Panc1 (cell line): Measurements from ENCODE around the gene EID3. TPM values are rescaled to one million over a fixed set of nuclear protein-coding genes. Genes with fewer than 3 reads are reported as not detected.

Source experiments
- ATAC-seq: fragments of 200-7000 bp; cut with Tn5 transposase; 2 replicates; pipeline ENCODE4 v1.9.1; 2020; ENCODE audit warnings: mild to moderate bottlenecking, moderate library complexity
- BruUV-seq: library from RNA; stranded (reverse); fragments of 400-500 nt; replicated peaks from 2 replicates; lab custom pipeline; 2021; lab: Mats Ljungman, UMichigan
- CTCF ChIA-PET: fragments of 300-600 bp; sonication (Branson Sonifier 250); formaldehyde crosslinking; loops from one replicate; lab custom pipeline; 2022; ENCODE audit warnings: antibody characterized with exemption; lab: Charles Lee
- POLR2A ChIA-PET: fragments of 300-600 bp; sonication (Branson Sonifier 250); formaldehyde crosslinking; loops from one replicate; lab custom pipeline; 2022; ENCODE audit warnings: antibody characterized with exemption; lab: Charles Lee
- DNase-seq: peaks from one replicate; pipeline ENCODE4 v3.0.0-alpha.2; 2010; ENCODE audit warnings: low read depth, low spot score
- H3K27ac ChIP-seq: 2 replicates; pipeline ENCODE4 v1.5.1; 2011; ENCODE audit warnings: mild to moderate bottlenecking, low read length, inconsistent platforms
- H3K27me3 ChIP-seq: fragments of 200-500 bp; sonication (Bioruptor generic); 2 replicates; pipeline ENCODE4 v1.6.0; 2014; ENCODE audit warnings: low read length, inconsistent platforms; ENCODE audit not compliant: control insufficient read depth, insufficient read depth
- H3K36me3 ChIP-seq: fragments of 200-500 bp; sonication (Bioruptor generic); 2 replicates; pipeline ENCODE4 v1.5.1; 2014; ENCODE audit warnings: inconsistent platforms, mild to moderate bottlenecking, low read length, moderate library complexity; ENCODE audit not compliant: control insufficient read depth, insufficient read depth
- H3K4me1 ChIP-seq: 2 replicates; pipeline ENCODE4 v1.5.1; 2011; ENCODE audit warnings: inconsistent platforms, mild to moderate bottlenecking, low read length, moderate library complexity; ENCODE audit not compliant: control insufficient read depth, insufficient read depth
- H3K4me3 ChIP-seq, 2 experiments: 2 replicates each; pipeline ENCODE4 v1.5.1; 2011 to 2012; ENCODE audit warnings: low read depth in 2 of 2, low read length in 2 of 2, mild to moderate bottlenecking in 2 of 2, inconsistent platforms in 1 of 2, moderate library complexity in 1 of 2
- H3K9me3 ChIP-seq: fragments of 200-500 bp; sonication (Bioruptor generic); 2 replicates; pipeline ENCODE4 v1.5.1; 2014; ENCODE audit warnings: low read depth, mild to moderate bottlenecking, inconsistent platforms, low read length, moderate library complexity; ENCODE audit not compliant: control insufficient read depth, insufficient read depth
- POLR2AphosphoS5 ChIP-seq: IDR thresholded peaks from 2 replicates; pipeline ENCODE4 v1.6.1; 2012; ENCODE audit warnings: mild to moderate bottlenecking, low read depth, low read length, moderate library complexity
- SIN3A ChIP-seq: IDR thresholded peaks from 2 replicates; pipeline ENCODE4 v1.6.1; 2012; ENCODE audit warnings: low read depth, mild to moderate bottlenecking, low read length, moderate library complexity, borderline replicate concordance; ENCODE audit not compliant: insufficient read depth
- TCF7L2 ChIP-seq: IDR thresholded peaks from 2 replicates; pipeline ENCODE4 v1.6.1; 2011; ENCODE audit warnings: mild to moderate bottlenecking, low read depth, low read length, inconsistent platforms
- in situ Hi-C: cut with HindIII; loops from 2 replicates; pipeline ENCODE4 v1.10.0; 2016; ENCODE audit warnings: low sequenced_read_pairs, low pct_unique_long_range_greater_than_20kb
- intact Hi-C: fragments of 100-400 bp; cut with micrococcal nuclease; formaldehyde crosslinking; loops from one replicate; pipeline ENCODE4 v1.10.0; 2022; ENCODE audit not compliant: unreplicated experiment
- total RNA-seq: library from RNA; stranded (reverse); gene quantifications from one replicate; pipeline ENCODE4 v1.2.1, GENCODE V29; 2021; ENCODE audit not compliant: unreplicated experiment
- TF ChIP-seq, protein P1 (sequence below), 2 experiments: IDR thresholded peaks; 2 replicates each; pipeline ENCODE4 v1.6.1; 2011 to 2012; ENCODE audit warnings: low read depth in 2 of 2, control low read depth in 1 of 2, low read length in 1 of 2, mild to moderate bottlenecking in 1 of 2, moderate library complexity in 1 of 2; ENCODE audit not compliant: insufficient read depth in 1 of 2
- TF ChIP-seq, protein P2 (sequence below): fragments of 450-650 bp; IDR thresholded peaks from 2 replicates; pipeline ENCODE4 v1.5.1; 2017; ENCODE audit warnings: mild to moderate bottlenecking

EID3 gene
- total RNA-seq, 1 experiment from 2014 or later: 18.5 TPM

- no peak overlapping the region for H3K27ac ChIP-seq
- intact Hi-C loops (no loop called here), in situ Hi-C loops (no loop called here)
- H3K9me3 ChIP-seq: no peaks in the 10 kb centered on the region
- BruUV-seq: TSS peak; percentile 55
- CTCF ChIA-PET: no interaction called here
- H3K4me1 ChIP-seq: peaks cover 19% of the 10 kb centered on the region; the same call in 1 of the 2 replicates
- H3K4me3 ChIP-seq: no peak overlapping the region
- TF ChIP-seq POLR2AphosphoS5 (no peak), TCF7L2 (no peak), SIN3A (no peak)
- TF ChIP-seq, protein P1, sequence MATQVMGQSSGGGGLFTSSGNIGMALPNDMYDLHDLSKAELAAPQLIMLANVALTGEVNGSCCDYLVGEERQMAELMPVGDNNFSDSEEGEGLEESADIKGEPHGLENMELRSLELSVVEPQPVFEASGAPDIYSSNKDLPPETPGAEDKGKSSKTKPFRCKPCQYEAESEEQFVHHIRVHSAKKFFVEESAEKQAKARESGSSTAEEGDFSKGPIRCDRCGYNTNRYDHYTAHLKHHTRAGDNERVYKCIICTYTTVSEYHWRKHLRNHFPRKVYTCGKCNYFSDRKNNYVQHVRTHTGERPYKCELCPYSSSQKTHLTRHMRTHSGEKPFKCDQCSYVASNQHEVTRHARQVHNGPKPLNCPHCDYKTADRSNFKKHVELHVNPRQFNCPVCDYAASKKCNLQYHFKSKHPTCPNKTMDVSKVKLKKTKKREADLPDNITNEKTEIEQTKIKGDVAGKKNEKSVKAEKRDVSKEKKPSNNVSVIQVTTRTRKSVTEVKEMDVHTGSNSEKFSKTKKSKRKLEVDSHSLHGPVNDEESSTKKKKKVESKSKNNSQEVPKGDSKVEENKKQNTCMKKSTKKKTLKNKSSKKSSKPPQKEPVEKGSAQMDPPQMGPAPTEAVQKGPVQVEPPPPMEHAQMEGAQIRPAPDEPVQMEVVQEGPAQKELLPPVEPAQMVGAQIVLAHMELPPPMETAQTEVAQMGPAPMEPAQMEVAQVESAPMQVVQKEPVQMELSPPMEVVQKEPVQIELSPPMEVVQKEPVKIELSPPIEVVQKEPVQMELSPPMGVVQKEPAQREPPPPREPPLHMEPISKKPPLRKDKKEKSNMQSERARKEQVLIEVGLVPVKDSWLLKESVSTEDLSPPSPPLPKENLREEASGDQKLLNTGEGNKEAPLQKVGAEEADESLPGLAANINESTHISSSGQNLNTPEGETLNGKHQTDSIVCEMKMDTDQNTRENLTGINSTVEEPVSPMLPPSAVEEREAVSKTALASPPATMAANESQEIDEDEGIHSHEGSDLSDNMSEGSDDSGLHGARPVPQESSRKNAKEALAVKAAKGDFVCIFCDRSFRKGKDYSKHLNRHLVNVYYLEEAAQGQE (IDR thresholded peaks at IDR 0.05; ENCODE audit: insufficient read depth in 1 of 2, low read depth in 2 of 2, low read length in 1 of 2): no peak
- TF ChIP-seq, protein P2, sequence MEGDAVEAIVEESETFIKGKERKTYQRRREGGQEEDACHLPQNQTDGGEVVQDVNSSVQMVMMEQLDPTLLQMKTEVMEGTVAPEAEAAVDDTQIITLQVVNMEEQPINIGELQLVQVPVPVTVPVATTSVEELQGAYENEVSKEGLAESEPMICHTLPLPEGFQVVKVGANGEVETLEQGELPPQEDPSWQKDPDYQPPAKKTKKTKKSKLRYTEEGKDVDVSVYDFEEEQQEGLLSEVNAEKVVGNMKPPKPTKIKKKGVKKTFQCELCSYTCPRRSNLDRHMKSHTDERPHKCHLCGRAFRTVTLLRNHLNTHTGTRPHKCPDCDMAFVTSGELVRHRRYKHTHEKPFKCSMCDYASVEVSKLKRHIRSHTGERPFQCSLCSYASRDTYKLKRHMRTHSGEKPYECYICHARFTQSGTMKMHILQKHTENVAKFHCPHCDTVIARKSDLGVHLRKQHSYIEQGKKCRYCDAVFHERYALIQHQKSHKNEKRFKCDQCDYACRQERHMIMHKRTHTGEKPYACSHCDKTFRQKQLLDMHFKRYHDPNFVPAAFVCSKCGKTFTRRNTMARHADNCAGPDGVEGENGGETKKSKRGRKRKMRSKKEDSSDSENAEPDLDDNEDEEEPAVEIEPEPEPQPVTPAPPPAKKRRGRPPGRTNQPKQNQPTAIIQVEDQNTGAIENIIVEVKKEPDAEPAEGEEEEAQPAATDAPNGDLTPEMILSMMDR: no peak
- no peaks in the 10 kb centered on the region for H3K27me3 ChIP-seq
- H3K36me3 ChIP-seq: peaks cover 48% of the 10 kb centered on the region
- ATAC-seq: no peak
- DNase-seq: no peak
- POLR2A ChIA-PET: no interaction called here
These were observed 45.5 kb downstream of the EID3 start for GRCh38 chr12:104348994-104349494.

GRCh38 chr12:104350211-104351056 is 46.9 kb downstream of the EID3 start:
- no TSS peak for BruUV-seq
- POLR2A ChIA-PET: no interaction called here
- H3K9me3 ChIP-seq: no peaks in the 10 kb centered on the region
- DNase-seq (no peak), ATAC-seq (no peak)
- intact Hi-C loops (no loop called here), in situ Hi-C loops (no loop called here)
- H3K27ac ChIP-seq: no peak overlapping the region
- CTCF ChIA-PET: no interaction called here
- TF ChIP-seq SIN3A (no peak), TCF7L2 (no peak), POLR2AphosphoS5 (peak; percentile 10; the same call in 1 of the 2 replicates)
- TF ChIP-seq, protein P1 (IDR thresholded peaks at IDR 0.05; ENCODE audit: insufficient read depth in 1 of 2, low read depth in 2 of 2, low read length in 1 of 2): no peak
- TF ChIP-seq, protein P2: no peak
- H3K4me3 ChIP-seq: no peak overlapping the region
- H3K4me1 ChIP-seq: peaks cover 25% of the 10 kb centered on the region
- H3K27me3 ChIP-seq: no peaks in the 10 kb centered on the region
- H3K36me3 ChIP-seq: peaks cover 48% of the 10 kb centered on the region
